MM.1S (cell line): ENCODE measurements around the gene DENND4A.

ENCODE experiments used
- CTCF ChIP-seq: fragments of 300-600 bp; sonication (generic); IDR thresholded peaks from 2 replicates; pipeline ENCODE4 v1.5.1; 2016; ENCODE audit warnings: antibody characterized with exemption, low read length, mixed read lengths
- EZH2phosphoT487 ChIP-seq: fragments of 300-600 bp; sonication (generic); IDR thresholded peaks from 2 replicates; pipeline ENCODE4 v1.6.1; 2018; ENCODE audit warnings: antibody characterized with exemption, low read length

- TF ChIP-seq EZH2phosphoT487 = no peak
- TF ChIP-seq CTCF = no peak
Measured at GRCh38 chr15:65660927-65661326, 131.2 kb downstream of the DENND4A start.
